Osteoblast (primary cell): ENCODE measurements around the gene AGK. TPM values are rescaled to one million over a fixed set of nuclear protein-coding genes. Genes with fewer than 3 reads are reported as not detected.
"Not testable (repeated sequence)": the region's sequence is repeated elsewhere in the genome, so short reads cannot be mapped to it uniquely, and the experiment has no call there.

Experiments
- DNase-seq: peaks from one replicate; pipeline ENCODE4 v3.0.0; 2011; ENCODE audit warnings: low spot score, mixed read lengths; ENCODE audit not compliant: insufficient read length; ENCODE audit errors: missing footprints
- H2AFZ ChIP-seq: 2 replicates; pipeline ENCODE4 v1.6.0; 2011; ENCODE audit warnings: mild to moderate bottlenecking, low read length
- H3K27ac ChIP-seq: 2 replicates; pipeline ENCODE4 v1.5.1; 2011; ENCODE audit warnings: mild to moderate bottlenecking, low read depth, low read length, moderate library complexity
- H3K27me3 ChIP-seq: 2 replicates; pipeline ENCODE4 v1.6.0; 2012; ENCODE audit warnings: mild to moderate bottlenecking, control low read depth, inconsistent platforms, low read length, moderate library complexity; ENCODE audit not compliant: insufficient read depth
- H3K36me3 ChIP-seq: 2 replicates; pipeline ENCODE4 v1.5.1; 2011; ENCODE audit warnings: mild to moderate bottlenecking, low read length, control low read depth, moderate library complexity; ENCODE audit not compliant: insufficient read depth
- H3K4me1 ChIP-seq: 2 replicates; pipeline ENCODE4 v1.5.1; 2011; ENCODE audit warnings: mild to moderate bottlenecking, low read length, control low read depth, moderate library complexity; ENCODE audit not compliant: insufficient read depth
- H3K4me2 ChIP-seq: 2 replicates; pipeline ENCODE4 v1.6.0; 2011; ENCODE audit warnings: mild to moderate bottlenecking, low read length; ENCODE audit not compliant: insufficient read depth
- H3K4me3 ChIP-seq: fragments of 200-600 bp; sonication (generic); 3 replicates; pipeline ENCODE4 v1.5.1; 2012; ENCODE audit warnings: mild to moderate bottlenecking, low read length, inconsistent platforms; ENCODE audit not compliant: insufficient read depth
- H3K79me2 ChIP-seq: 2 replicates; pipeline ENCODE4 v1.6.0; 2012; ENCODE audit warnings: mild to moderate bottlenecking, low read length, control low read depth, inconsistent platforms; ENCODE audit not compliant: insufficient read depth
- H3K9me3 ChIP-seq: 2 replicates; pipeline ENCODE4 v1.5.1; 2011; ENCODE audit warnings: low read depth, low read length, control low read depth
- H4K20me1 ChIP-seq: 2 replicates; pipeline ENCODE4 v1.6.0; 2012; ENCODE audit warnings: mild to moderate bottlenecking, low read length, control low read depth; ENCODE audit not compliant: insufficient read depth
- CTCF ChIP-seq: IDR thresholded peaks from 2 replicates; pipeline ENCODE4 v1.5.1; 2011; ENCODE audit warnings: mild to moderate bottlenecking, low read depth, low read length, moderate library complexity; ENCODE audit errors: extremely low read depth
- total RNA-seq: library from RNA; depleted of rRNA; stranded (reverse); fragments of >200 nt; gene quantifications from 2 replicates; pipeline ENCODE4 v1.2.3, GENCODE V29; 2012

The AGK gene
- total RNA-seq, 1 donor: 26.1 TPM

GRCh38 chr7:141686074-141686473 is 134.9 kb downstream of the AGK start:
- no peak for TF ChIP-seq CTCF
- Histone ChIP-seq H3K4me2 (no peak overlapping the region), H2AFZ (no peak overlapping the region), H3K27me3 (no peaks in the 10 kb centered on the region), H3K27ac (no peak overlapping the region), H3K4me1 (peaks cover 9% of the 10 kb centered on the region), H3K4me3 (no peak overlapping the region), H3K9me3 (no peaks in the 10 kb centered on the region), H3K36me3 (peaks cover 8% of the 10 kb centered on the region), H3K79me2 (peaks cover 3% of the 10 kb centered on the region), H4K20me1 (peaks cover 10% of the 10 kb centered on the region)
- DNase-seq: no peak

- no peaks in the 10 kb centered on the region for H3K27me3 ChIP-seq
- no peaks in the 10 kb centered on the region for H3K9me3 ChIP-seq
- H3K79me2 ChIP-seq: peaks cover 3% of the 10 kb centered on the region
- H3K4me3 ChIP-seq: no peak overlapping the region
- peaks cover 16% of the 10 kb centered on the region for H4K20me1 ChIP-seq
- TF ChIP-seq CTCF: no peak
- no peak for DNase-seq
- H3K4me1 ChIP-seq: peaks cover 9% of the 10 kb centered on the region
- H3K27ac ChIP-seq: no peak overlapping the region
- peaks cover 8% of the 10 kb centered on the region for H3K36me3 ChIP-seq
- no peak overlapping the region for H2AFZ ChIP-seq
- H3K4me2 ChIP-seq: peak overlapping the region; percentile 7
Measured at GRCh38 chr7:141686670-141687069, 135.5 kb downstream of the AGK start.

- no peak overlapping the region for H3K4me2 ChIP-seq
- no peak for TF ChIP-seq CTCF
- H4K20me1 ChIP-seq: peaks cover 16% of the 10 kb centered on the region
- H2AFZ ChIP-seq: no peak overlapping the region
- H3K36me3 ChIP-seq: peaks cover 4% of the 10 kb centered on the region
- peaks cover 9% of the 10 kb centered on the region for H3K4me1 ChIP-seq
- DNase-seq: no peak
- H3K27me3 ChIP-seq: no peaks in the 10 kb centered on the region
- no peak overlapping the region for H3K27ac ChIP-seq
- H3K79me2 ChIP-seq: peaks cover 3% of the 10 kb centered on the region
- H3K4me3 ChIP-seq: no peak overlapping the region
- no peaks in the 10 kb centered on the region for H3K9me3 ChIP-seq
Measured at GRCh38 chr7:141688043-141688442, 136.8 kb downstream of the AGK start.

GRCh38 chr7:141689072-141689825 is 138.0 kb downstream of the AGK start:
- not testable (repeated sequence) for H3K27me3 ChIP-seq, H3K4me3 ChIP-seq, H3K9me3 ChIP-seq, H3K4me1 ChIP-seq, H3K4me2 ChIP-seq, H2AFZ ChIP-seq, H3K79me2 ChIP-seq, H3K27ac ChIP-seq, DNase-seq, H3K36me3 ChIP-seq
- peaks cover 23% of the 10 kb centered on the region for H4K20me1 ChIP-seq
